HFF-Myc (cell line): Measurements from ENCODE around the gene FXYD4.

ENCODE experiments used
- DNase-seq: peaks from one replicate; pipeline ENCODE4 v3.0.0-alpha.2; 2011; ENCODE audit warnings: low read depth; ENCODE audit errors: extremely low read depth
- H3K4me3 ChIP-seq: replicated peaks from 2 replicates; pipeline ENCODE4 v1.5.1; 2011; ENCODE audit warnings: low read depth, mild to moderate bottlenecking, control low read depth, low read length
- TF ChIP-seq, protein P1 (sequence below): IDR thresholded peaks from 2 replicates; pipeline ENCODE4 v1.5.1; 2012; ENCODE audit warnings: mild to moderate bottlenecking, low read depth, low read length, control low read depth; ENCODE audit errors: missing control alignments

Gene FXYD4

DNA sequence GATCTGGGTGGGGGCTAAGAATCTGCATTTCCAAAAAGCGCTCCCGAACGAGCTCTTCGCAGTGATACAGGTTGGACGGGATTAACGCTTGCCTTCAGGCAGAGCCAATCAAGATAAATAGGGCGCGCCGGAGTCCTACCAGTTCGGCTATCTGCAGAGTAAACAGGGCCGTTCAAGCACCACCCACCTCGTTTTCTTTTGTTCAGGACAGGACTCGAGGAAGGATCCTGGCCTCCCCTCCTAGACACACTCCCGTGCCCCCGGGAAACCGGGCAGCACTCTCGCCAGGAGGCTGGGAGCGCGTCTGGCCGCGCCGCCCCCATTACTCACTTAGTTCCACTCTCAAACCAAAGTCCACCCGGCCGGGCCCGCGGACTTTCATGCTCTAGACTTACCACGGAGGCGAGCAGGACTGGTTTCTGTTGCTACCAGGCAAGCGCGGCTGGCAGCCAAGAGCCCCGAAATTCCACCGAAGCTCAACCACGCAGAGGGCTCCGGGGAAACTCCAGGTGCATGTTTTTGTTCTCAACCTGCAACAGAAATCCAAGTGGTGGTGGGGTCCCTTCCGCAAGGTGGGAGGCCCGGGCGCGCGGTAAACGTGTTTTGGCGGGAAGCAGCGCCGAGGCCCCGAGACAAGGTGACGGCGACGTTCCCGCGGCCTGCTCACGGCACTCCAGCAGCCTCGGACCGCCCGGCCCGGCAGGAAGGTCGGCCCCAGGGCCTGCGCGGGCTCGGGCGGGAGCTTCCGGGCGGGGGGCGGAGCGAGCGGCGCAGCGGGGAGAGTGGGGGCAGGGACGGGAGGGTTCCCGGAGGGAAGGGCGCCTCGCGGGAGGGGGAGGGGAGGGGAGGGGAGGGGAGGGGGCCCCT, 24.9 kb downstream of the FXYD4 start:
- DNase-seq = no peak
- H3K4me3 ChIP-seq = peak overlapping the region; percentile 72
- TF ChIP-seq, protein P1, sequence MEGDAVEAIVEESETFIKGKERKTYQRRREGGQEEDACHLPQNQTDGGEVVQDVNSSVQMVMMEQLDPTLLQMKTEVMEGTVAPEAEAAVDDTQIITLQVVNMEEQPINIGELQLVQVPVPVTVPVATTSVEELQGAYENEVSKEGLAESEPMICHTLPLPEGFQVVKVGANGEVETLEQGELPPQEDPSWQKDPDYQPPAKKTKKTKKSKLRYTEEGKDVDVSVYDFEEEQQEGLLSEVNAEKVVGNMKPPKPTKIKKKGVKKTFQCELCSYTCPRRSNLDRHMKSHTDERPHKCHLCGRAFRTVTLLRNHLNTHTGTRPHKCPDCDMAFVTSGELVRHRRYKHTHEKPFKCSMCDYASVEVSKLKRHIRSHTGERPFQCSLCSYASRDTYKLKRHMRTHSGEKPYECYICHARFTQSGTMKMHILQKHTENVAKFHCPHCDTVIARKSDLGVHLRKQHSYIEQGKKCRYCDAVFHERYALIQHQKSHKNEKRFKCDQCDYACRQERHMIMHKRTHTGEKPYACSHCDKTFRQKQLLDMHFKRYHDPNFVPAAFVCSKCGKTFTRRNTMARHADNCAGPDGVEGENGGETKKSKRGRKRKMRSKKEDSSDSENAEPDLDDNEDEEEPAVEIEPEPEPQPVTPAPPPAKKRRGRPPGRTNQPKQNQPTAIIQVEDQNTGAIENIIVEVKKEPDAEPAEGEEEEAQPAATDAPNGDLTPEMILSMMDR = no peak

DNA sequence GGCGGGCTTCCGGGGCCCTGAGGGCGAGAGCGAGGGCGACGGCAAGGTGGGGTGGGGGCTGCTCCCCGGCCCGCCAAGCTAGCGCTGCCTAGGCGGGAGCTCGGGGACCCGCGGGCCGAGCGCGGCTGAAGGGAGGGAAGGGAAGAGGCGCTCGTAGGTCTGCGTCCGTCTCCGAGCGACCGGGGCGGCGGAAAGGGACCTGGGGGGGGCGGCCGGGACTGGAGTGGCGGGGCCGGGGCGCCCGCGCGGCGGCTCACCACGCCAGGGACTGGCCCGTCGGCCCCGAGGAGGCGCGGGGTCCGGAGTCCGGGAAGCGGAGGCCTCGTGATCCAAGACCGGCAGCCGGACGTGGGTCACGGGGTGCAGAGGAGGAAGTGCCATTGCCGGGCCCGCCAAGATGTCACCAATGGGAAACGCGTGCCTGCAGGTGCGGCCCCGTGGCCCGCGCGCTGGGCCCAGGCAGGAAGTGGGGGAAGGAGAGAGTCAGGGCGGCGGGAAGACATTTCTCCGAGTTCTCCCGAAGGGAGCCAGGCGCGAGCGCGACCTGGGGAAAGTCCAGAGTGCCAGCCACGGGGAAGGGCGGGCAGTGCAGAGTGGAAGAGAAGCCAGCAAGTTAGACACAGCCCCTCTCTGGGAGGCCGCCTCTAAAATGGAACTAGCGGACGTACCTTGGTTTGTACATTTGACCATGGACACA, 25.6 kb downstream of the FXYD4 start:
- peak overlapping the region; percentile 72 for H3K4me3 ChIP-seq
- DNase-seq = peak; percentile 41
- TF ChIP-seq, protein P1 = no peak

GRCh38 chr10:43398939-43399319, 27.5 kb downstream of the FXYD4 start:
- DNase-seq = no peak
- TF ChIP-seq, protein P1 = no peak
- H3K4me3 ChIP-seq = peak overlapping the region; percentile 72

- TF ChIP-seq, protein P1 = no peak
- peak overlapping the region; percentile 72 for H3K4me3 ChIP-seq
- DNase-seq = no peak
Measured at GRCh38 chr10:43399320-43400310, 28.2 kb downstream of the FXYD4 start.

DNA sequence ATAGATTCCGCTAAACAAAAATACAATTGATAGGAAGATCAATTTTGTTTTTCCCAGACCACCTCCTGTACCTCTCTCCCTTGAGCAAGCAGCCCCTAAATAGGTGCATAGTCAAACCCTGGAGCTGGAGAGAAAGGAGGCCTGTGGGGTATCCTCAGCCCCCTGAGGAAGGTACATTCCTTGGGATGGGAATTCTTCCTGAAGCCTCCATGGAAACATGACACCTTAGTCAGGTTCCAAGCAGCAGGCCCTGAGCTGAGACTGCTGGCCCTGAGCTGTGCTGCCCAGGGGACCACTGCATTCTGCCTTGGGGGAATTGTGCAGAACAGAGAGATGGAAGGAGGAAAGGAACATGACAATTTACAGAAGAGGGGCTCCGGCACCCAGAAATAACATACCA, 30.2 kb downstream of the FXYD4 start:
- DNase-seq = no peak
- no peak overlapping the region for H3K4me3 ChIP-seq
- TF ChIP-seq, protein P1 = no peak

DNA sequence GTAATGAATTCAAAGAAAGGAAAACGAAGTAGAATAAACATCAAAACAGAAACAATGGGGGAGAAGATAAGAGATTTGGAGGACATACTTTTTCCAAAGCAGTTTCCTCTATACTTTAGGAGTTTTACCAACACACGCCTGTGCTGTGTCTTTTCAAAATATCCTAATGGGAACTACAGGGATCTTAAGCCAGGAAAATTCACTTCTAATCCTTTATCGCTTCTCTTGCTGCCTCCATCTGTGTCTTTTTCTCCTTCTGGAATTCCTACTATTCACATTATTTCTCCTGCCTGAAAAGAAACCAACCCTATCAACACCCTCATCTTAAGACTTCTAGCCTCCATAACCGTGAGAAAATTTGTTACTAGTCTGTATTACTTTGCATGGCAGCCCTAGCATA, 30.7 kb downstream of the FXYD4 start:
- H3K4me3 ChIP-seq = no peak overlapping the region; the same call in 1 of the 2 replicates
- no peak for DNase-seq
- TF ChIP-seq, protein P1 = no peak
